Smooth muscle cell (in vitro differentiated cells): ENCODE data around the gene R3HCC1L. TPM values are rescaled to one million over a fixed set of nuclear protein-coding genes. Genes with fewer than 3 reads are reported as not detected.

Source experiments
- DNase-seq: peaks from one replicate; lab custom pipeline; 2025; ENCODE audit not compliant: unreplicated experiment; lab: John Stamatoyannopoulos, UW
- H2AFZ ChIP-seq: fragments of 200-600 bp; sonication (generic); 2 replicates; pipeline ENCODE4 v1.6.0; 2016; ENCODE audit warnings: antibody characterized with exemption, low read depth, mild to moderate bottlenecking
- H3F3A ChIP-seq: fragments of 200-600 bp; sonication (generic); 2 replicates; pipeline ENCODE4 v1.6.0; 2017; ENCODE audit warnings: antibody characterized with exemption, low read depth
- H3K27ac ChIP-seq: fragments of 200-600 bp; sonication (generic); 2 replicates; pipeline ENCODE4 v1.5.1; 2016; ENCODE audit warnings: low read depth, mild to moderate bottlenecking
- H3K27me3 ChIP-seq: fragments of 200-600 bp; sonication (generic); 2 replicates; pipeline ENCODE4 v1.6.1; 2016; ENCODE audit warnings: low read depth, mild to moderate bottlenecking
- H3K36me3 ChIP-seq: fragments of 200-600 bp; sonication (generic); 2 replicates; pipeline ENCODE4 v1.5.1; 2016; ENCODE audit warnings: low read depth
- H3K4me1 ChIP-seq: fragments of 200-600 bp; sonication (generic); 2 replicates; pipeline ENCODE4 v1.5.1; 2016; ENCODE audit warnings: low read depth
- H3K4me2 ChIP-seq: fragments of 200-600 bp; sonication (generic); 2 replicates; pipeline ENCODE4 v1.6.0; 2016; ENCODE audit warnings: mild to moderate bottlenecking
- H3K4me3 ChIP-seq: fragments of 200-600 bp; sonication (generic); 2 replicates; pipeline ENCODE4 v1.5.1; 2016; ENCODE audit warnings: mild to moderate bottlenecking
- H3K79me2 ChIP-seq: fragments of 200-600 bp; sonication (generic); 2 replicates; pipeline ENCODE4 v1.6.0; 2016; ENCODE audit warnings: low read depth, mild to moderate bottlenecking
- H3K9ac ChIP-seq: fragments of 200-600 bp; sonication (generic); 2 replicates; pipeline ENCODE4 v1.6.0; 2016; ENCODE audit warnings: low read depth
- H3K9me3 ChIP-seq: fragments of 200-600 bp; sonication (generic); replicated peaks from 2 replicates; pipeline ENCODE4 v1.5.1; 2016; ENCODE audit warnings: low read depth
- H4K20me1 ChIP-seq: fragments of 200-600 bp; sonication (generic); 2 replicates; pipeline ENCODE4 v1.6.0; 2016; ENCODE audit warnings: low read depth
- WGBS: methylation state at CpG from one replicate; pipeline ENCODE4 v1.1.7; 2016; ENCODE audit warnings: low lambda C conversion rate; 5-methylcytosine and 5-hydroxymethylcytosine counted together
- polyA plus RNA-seq: library from polyadenylated mRNA; unstranded; fragments of >200 nt; fragmentation: Nextera tagmentation; extraction: Ambion mirVana; gene quantifications from 2 replicates; pipeline ENCODE4 v1.2.1, GENCODE V29; 2016
- total RNA-seq: library from RNA; depleted of rRNA; stranded (reverse); fragments of >200 nt; gene quantifications from 2 replicates; pipeline ENCODE4 v1.2.3, GENCODE V29; 2014
- TF ChIP-seq, protein P1 (sequence below): fragments of 200-600 bp; sonication (generic); IDR thresholded peaks from 2 replicates; pipeline ENCODE4 v1.5.1; 2017; ENCODE audit warnings: borderline replicate concordance, mild to moderate bottlenecking, antibody characterized with exemption; ENCODE audit not compliant: insufficient read depth, poor library complexity, severe bottlenecking

Gene R3HCC1L
- total and polyA plus RNA-seq, 2 experiments from 2014 or later = 11.4 to 12.2 TPM

DNA sequence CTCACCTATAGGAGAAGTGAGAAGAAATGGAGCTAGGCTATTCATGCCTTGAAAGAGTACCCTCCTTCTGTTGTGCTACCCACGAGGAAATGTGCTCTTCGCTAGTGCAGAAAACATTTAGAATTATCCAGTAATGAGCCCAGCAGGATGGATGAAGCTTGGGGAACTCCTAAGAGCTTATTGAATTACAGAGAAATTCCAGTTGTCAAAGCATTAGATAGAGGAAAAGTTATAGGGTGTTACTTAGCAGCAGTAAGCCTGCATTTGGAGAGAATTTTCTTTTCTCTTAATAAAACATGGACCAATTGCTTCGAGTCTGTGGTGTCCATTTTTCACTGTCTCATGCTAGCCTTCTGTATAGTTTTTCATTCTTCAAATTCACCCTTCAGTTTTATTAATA is 5.0 kb downstream of the R3HCC1L start:
- Histone ChIP-seq H3K4me2 (no peak overlapping the region), H3K4me1 (peaks cover 15% of the 10 kb centered on the region), H3F3A (no peaks in the 10 kb centered on the region), H3K4me3 (no peak overlapping the region), H3K9me3 (no peaks in the 10 kb centered on the region), H4K20me1 (peaks cover 76% of the 10 kb centered on the region), H3K27ac (no peak overlapping the region), H3K36me3 (no peaks in the 10 kb centered on the region), H2AFZ (no peak overlapping the region), H3K79me2 (peaks cover 93% of the 10 kb centered on the region), H3K9ac (no peak overlapping the region), H3K27me3 (no peaks in the 10 kb centered on the region)
- DNase-seq = no peak
- TF ChIP-seq, protein P1, sequence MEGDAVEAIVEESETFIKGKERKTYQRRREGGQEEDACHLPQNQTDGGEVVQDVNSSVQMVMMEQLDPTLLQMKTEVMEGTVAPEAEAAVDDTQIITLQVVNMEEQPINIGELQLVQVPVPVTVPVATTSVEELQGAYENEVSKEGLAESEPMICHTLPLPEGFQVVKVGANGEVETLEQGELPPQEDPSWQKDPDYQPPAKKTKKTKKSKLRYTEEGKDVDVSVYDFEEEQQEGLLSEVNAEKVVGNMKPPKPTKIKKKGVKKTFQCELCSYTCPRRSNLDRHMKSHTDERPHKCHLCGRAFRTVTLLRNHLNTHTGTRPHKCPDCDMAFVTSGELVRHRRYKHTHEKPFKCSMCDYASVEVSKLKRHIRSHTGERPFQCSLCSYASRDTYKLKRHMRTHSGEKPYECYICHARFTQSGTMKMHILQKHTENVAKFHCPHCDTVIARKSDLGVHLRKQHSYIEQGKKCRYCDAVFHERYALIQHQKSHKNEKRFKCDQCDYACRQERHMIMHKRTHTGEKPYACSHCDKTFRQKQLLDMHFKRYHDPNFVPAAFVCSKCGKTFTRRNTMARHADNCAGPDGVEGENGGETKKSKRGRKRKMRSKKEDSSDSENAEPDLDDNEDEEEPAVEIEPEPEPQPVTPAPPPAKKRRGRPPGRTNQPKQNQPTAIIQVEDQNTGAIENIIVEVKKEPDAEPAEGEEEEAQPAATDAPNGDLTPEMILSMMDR = no peak
- 35% methylated on average over 3 of the region's 3 CpGs for WGBS

GRCh38 chr10:98141484-98142073 is 7.1 kb downstream of the R3HCC1L start:
- TF ChIP-seq, protein P1 = no peak
- Histone ChIP-seq H3K27ac (no peak overlapping the region), H3K79me2 (peaks cover 94% of the 10 kb centered on the region), H3K27me3 (no peaks in the 10 kb centered on the region), H3K4me2 (no peak overlapping the region), H3K36me3 (no peaks in the 10 kb centered on the region), H3K4me3 (no peak overlapping the region), H2AFZ (no peak overlapping the region), H3K4me1 (peaks cover 6% of the 10 kb centered on the region), H3F3A (no peaks in the 10 kb centered on the region), H4K20me1 (peaks cover 96% of the 10 kb centered on the region), H3K9me3 (no peaks in the 10 kb centered on the region), H3K9ac (no peak overlapping the region)
- DNase-seq = no peak

DNA sequence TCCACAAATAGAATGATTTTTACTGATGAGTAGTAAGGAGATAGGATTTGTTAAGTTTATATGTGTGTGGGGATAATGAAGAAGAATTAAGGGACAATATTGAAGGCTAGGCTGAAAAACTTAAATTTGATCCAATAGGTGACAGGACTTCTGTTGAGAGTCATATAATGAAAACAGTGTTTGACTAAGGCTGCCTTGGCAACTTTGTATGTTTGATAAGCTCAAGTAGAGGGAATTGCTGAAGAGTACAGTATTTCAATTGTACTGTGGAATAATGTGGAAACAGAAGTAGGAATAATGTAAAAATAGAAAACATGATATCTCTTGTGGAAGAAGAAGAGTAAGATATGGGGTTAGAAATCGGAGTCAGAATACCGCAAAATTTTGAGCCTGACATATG is 10.5 kb downstream of the R3HCC1L start:
- Histone ChIP-seq H3K4me2 (no peak overlapping the region), H3K9ac (no peak overlapping the region), H3K36me3 (peaks cover 5% of the 10 kb centered on the region), H3K79me2 (peaks cover 93% of the 10 kb centered on the region), H3K9me3 (no peaks in the 10 kb centered on the region), H3K27ac (no peak overlapping the region), H4K20me1 (peaks cover 74% of the 10 kb centered on the region), H3K27me3 (no peaks in the 10 kb centered on the region), H3K4me3 (no peak overlapping the region), H3K4me1 (peaks cover 2% of the 10 kb centered on the region), H2AFZ (no peak overlapping the region), H3F3A (no peaks in the 10 kb centered on the region)
- WGBS = 94% methylated on average over 2 of the region's 2 CpGs
- TF ChIP-seq, protein P1 = no peak
- no peak for DNase-seq

GRCh38 chr10:98149858-98150257 is 15.4 kb downstream of the R3HCC1L start:
- H3K36me3 ChIP-seq = peaks cover 5% of the 10 kb centered on the region
- H3K9ac ChIP-seq = no peak overlapping the region
- TF ChIP-seq, protein P1 = no peak
- no peak for DNase-seq
- peaks cover 67% of the 10 kb centered on the region for H3K79me2 ChIP-seq
- no peaks in the 10 kb centered on the region for H3K9me3 ChIP-seq
- no peak overlapping the region for H3K27ac ChIP-seq
- WGBS = 95% methylated on average over 1 of the region's 1 CpG
- H3K4me2 ChIP-seq = no peak overlapping the region
- H3F3A ChIP-seq = no peaks in the 10 kb centered on the region
- no peak overlapping the region for H2AFZ ChIP-seq
- H3K27me3 ChIP-seq = no peaks in the 10 kb centered on the region
- peaks cover 52% of the 10 kb centered on the region for H4K20me1 ChIP-seq
- H3K4me3 ChIP-seq = no peak overlapping the region
- H3K4me1 ChIP-seq = no peaks in the 10 kb centered on the region
